ENCODE measurements around the gene CDK14.

Gene CDK14

DNA sequence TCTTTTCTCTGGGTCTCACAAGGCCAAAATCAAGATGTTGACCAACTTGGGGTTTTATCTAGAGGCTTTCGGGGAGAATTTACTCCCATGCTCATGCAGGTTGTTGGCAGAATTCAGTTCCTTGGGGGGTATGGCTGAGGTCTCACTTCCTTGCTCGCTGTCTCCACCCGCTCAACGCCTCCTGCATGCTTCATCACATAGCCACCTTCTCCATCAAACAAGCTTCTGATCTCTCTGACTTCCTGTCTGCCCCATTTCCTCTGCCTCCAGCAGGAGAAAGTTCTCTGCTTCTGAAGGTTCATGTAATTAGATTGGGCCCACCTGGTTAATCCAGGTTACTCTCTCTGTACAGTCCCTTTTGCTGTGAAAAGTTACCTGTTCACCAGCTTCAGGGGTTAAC lies 489.1 kb downstream of the CDK14 start:
- H3K36me3 ChIP-seq (ENCODE audit: control insufficient read depth in 1 of 2, insufficient read depth in 2 of 2, low read length in 2 of 2), result peaks cover 0 to 2% of the 10 kb centered on the region in 2 experiments
- H3K23ac ChIP-seq (ENCODE audit: low read length), result no peak overlapping the region
- H2BK5ac ChIP-seq (ENCODE audit: low read depth, low read length, poor library complexity), result no peak overlapping the region
- no peak overlapping the region for H2BK12ac ChIP-seq (ENCODE audit: low read length)
- H4K12ac ChIP-seq (ENCODE audit: low read depth, low read length), result no peak overlapping the region
- H2AFZ ChIP-seq (ENCODE audit: insufficient read depth, low read length, poor library complexity), result no peak overlapping the region
- no peak overlapping the region for H2BK120ac ChIP-seq (ENCODE audit: insufficient read depth, low read length, poor library complexity)
- no peak overlapping the region for H2AK5ac ChIP-seq (ENCODE audit: low read length)
- no peaks in the 10 kb centered on the region for H3K9me3 ChIP-seq (ENCODE audit: insufficient read depth, low read depth, low read length)
- H3K9ac ChIP-seq (ENCODE audit: low read length), result no peak overlapping the region
- H3K4ac ChIP-seq (ENCODE audit: low read depth, low read length), result no peak overlapping the region
- DNase-seq, result no peak
- no peak overlapping the region for H3K14ac ChIP-seq (ENCODE audit: low read length)
- no CpG with 5 or more reads among the region's 4 CpGs for WGBS (ENCODE audit: extremely low coverage, insufficient coverage, insufficient read length)
- no peak overlapping the region for H3K27ac ChIP-seq (ENCODE audit: low read depth, low read length)
- H3K4me2 ChIP-seq (ENCODE audit: low read length), result no peak overlapping the region
- peaks cover 0 to 3% of the 10 kb centered on the region in 2 experiments for H3K4me1 ChIP-seq (ENCODE audit: control insufficient read depth in 1 of 2, insufficient read depth in 2 of 2, low read length in 2 of 2)
- no peak overlapping the region for H3K4me3 ChIP-seq (ENCODE audit: low read depth, low read length)
- H3K18ac ChIP-seq (ENCODE audit: low read length), result no peak overlapping the region
- H4K8ac ChIP-seq (ENCODE audit: low read depth, low read length), result no peak overlapping the region
- no peaks in the 10 kb centered on the region for H3K79me1 ChIP-seq (ENCODE audit: low read length)
- no peaks in the 10 kb centered on the region for H3K27me3 ChIP-seq (ENCODE audit: insufficient read depth, low read length)
- no peak overlapping the region for H4K91ac ChIP-seq (ENCODE audit: low read depth, low read length)
- no peaks in the 10 kb centered on the region for H3K79me2 ChIP-seq (ENCODE audit: control insufficient read depth, insufficient read depth, low read length, poor library complexity)

DNA sequence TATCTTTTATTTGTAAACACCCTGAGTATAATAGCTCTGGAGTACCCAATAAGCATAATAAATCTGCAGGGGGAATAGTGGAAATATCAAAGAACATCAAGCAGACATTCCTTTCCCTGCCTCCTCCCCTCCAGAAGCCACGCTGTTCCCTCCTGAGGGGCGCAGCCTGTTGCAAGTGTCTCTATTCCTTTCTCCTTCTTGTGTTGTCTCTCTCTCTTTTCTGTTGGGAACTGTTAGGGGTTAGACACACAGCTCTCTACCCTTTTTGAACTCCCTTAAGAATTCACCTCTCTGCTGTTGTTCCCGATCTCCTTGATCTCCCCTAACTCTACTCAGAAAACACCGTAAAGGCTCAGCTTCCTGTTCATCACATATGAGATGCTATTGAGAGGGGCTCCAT lies 490.1 kb downstream of the CDK14 start:
- Histone ChIP-seq H2AFZ (ENCODE audit: insufficient read depth, low read length, poor library complexity) (no peak overlapping the region), H3K4me2 (ENCODE audit: low read length) (no peak overlapping the region), H3K9ac (ENCODE audit: low read length) (no peak overlapping the region), H2BK120ac (ENCODE audit: insufficient read depth, low read length, poor library complexity) (no peak overlapping the region), H2BK12ac (ENCODE audit: low read length) (no peak overlapping the region), H2BK5ac (ENCODE audit: low read depth, low read length, poor library complexity) (no peak overlapping the region), H2AK5ac (ENCODE audit: low read length) (no peak overlapping the region), H3K4me1 (ENCODE audit: control insufficient read depth in 1 of 2, insufficient read depth in 2 of 2, low read length in 2 of 2) (peaks cover 0 to 3% of the 10 kb centered on the region in 2 experiments), H4K8ac (ENCODE audit: low read depth, low read length) (no peak overlapping the region), H3K23ac (ENCODE audit: low read length) (no peak overlapping the region), H3K9me3 (ENCODE audit: insufficient read depth, low read depth, low read length) (no peaks in the 10 kb centered on the region), H4K91ac (ENCODE audit: low read depth, low read length) (no peak overlapping the region), H3K14ac (ENCODE audit: low read length) (no peak overlapping the region), H3K4me3 (ENCODE audit: low read depth, low read length) (no peak overlapping the region), H3K18ac (ENCODE audit: low read length) (no peak overlapping the region), H3K27ac (ENCODE audit: low read depth, low read length) (no peak overlapping the region), H3K27me3 (ENCODE audit: insufficient read depth, low read length) (no peaks in the 10 kb centered on the region), H3K79me1 (ENCODE audit: low read length) (no peaks in the 10 kb centered on the region), H3K79me2 (ENCODE audit: control insufficient read depth, insufficient read depth, low read length, poor library complexity) (no peaks in the 10 kb centered on the region), H3K4ac (ENCODE audit: low read depth, low read length) (no peak overlapping the region), H3K36me3 (ENCODE audit: control insufficient read depth in 1 of 2, insufficient read depth in 2 of 2, low read length in 2 of 2) (peaks cover 0 to 2% of the 10 kb centered on the region in 2 experiments), H4K12ac (ENCODE audit: low read depth, low read length) (no peak overlapping the region)
- WGBS (ENCODE audit: extremely low coverage, insufficient coverage, insufficient read length), result no CpG with 5 or more reads among the region's 4 CpGs
- DNase-seq, result no peak

DNA sequence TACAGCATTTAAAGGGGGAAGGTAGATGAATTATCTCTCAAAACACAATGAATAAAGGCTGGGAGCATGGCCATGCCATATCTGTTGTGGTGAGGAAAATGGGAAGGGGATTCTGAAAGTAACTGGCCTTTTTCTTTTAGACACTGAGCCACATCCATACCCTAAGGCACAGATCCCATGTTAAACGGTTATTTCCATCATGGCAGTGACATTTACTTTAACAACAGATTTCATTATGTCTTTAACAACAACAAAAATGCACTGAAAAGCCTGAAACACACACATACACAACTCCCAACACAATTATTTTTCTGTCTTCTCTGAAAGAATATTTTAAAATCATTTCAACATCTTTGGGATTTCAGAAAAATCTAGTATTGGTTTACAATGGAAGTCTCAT lies 492.0 kb downstream of the CDK14 start:
- Histone ChIP-seq H2AK5ac (ENCODE audit: low read length) (no peak overlapping the region), H4K8ac (ENCODE audit: low read depth, low read length) (no peak overlapping the region), H3K14ac (ENCODE audit: low read length) (no peak overlapping the region), H3K79me2 (ENCODE audit: control insufficient read depth, insufficient read depth, low read length, poor library complexity) (no peaks in the 10 kb centered on the region), H3K4me2 (ENCODE audit: low read length) (no peak overlapping the region), H3K4ac (ENCODE audit: low read depth, low read length) (no peak overlapping the region), H3K9me3 (ENCODE audit: insufficient read depth, low read depth, low read length) (no peaks in the 10 kb centered on the region), H3K27me3 (ENCODE audit: insufficient read depth, low read length) (no peaks in the 10 kb centered on the region), H4K91ac (ENCODE audit: low read depth, low read length) (no peak overlapping the region), H2BK5ac (ENCODE audit: low read depth, low read length, poor library complexity) (no peak overlapping the region), H3K9ac (ENCODE audit: low read length) (no peak overlapping the region), H3K23ac (ENCODE audit: low read length) (no peak overlapping the region), H2BK120ac (ENCODE audit: insufficient read depth, low read length, poor library complexity) (no peak overlapping the region), H3K4me3 (ENCODE audit: low read depth, low read length) (no peak overlapping the region), H3K4me1 (ENCODE audit: control insufficient read depth in 1 of 2, insufficient read depth in 2 of 2, low read length in 2 of 2) (peaks cover 0 to 3% of the 10 kb centered on the region in 2 experiments), H3K27ac (ENCODE audit: low read depth, low read length) (no peak overlapping the region), H3K79me1 (ENCODE audit: low read length) (no peaks in the 10 kb centered on the region), H3K36me3 (ENCODE audit: control insufficient read depth in 1 of 2, insufficient read depth in 2 of 2, low read length in 2 of 2) (peaks cover 0 to 2% of the 10 kb centered on the region in 2 experiments), H3K18ac (ENCODE audit: low read length) (no peak overlapping the region), H2BK12ac (ENCODE audit: low read length) (no peak overlapping the region), H2AFZ (ENCODE audit: insufficient read depth, low read length, poor library complexity) (no peak overlapping the region), H4K12ac (ENCODE audit: low read depth, low read length) (no peak overlapping the region)
- DNase-seq, result no peak
- no CpG with 5 or more reads among the region's 1 CpG for WGBS (ENCODE audit: extremely low coverage, insufficient coverage, insufficient read length)

DNA sequence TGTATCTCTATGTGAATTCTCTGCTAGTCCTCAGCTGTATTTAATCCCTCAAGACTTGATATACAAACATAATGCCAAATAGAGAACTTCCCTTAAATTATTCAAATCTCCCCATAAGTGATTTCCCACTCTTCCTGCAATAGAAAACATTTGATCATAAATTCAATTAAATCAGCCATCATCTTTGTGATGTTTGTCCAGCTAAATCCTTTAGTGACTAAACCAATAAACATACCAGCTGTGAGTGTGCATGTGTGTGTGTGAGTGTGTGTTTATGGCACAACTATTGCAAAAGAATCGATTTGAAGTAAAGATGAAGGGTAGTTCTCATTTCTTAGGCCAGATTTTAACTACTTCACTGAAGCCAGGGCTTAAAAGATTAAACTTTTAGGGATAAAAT lies 492.6 kb downstream of the CDK14 start:
- WGBS (ENCODE audit: extremely low coverage, insufficient coverage, insufficient read length), result no CpG with 5 or more reads among the region's 1 CpG
- Histone ChIP-seq H3K4me3 (ENCODE audit: low read depth, low read length) (no peak overlapping the region), H3K23ac (ENCODE audit: low read length) (no peak overlapping the region), H2BK12ac (ENCODE audit: low read length) (no peak overlapping the region), H4K91ac (ENCODE audit: low read depth, low read length) (no peak overlapping the region), H3K27me3 (ENCODE audit: insufficient read depth, low read length) (no peaks in the 10 kb centered on the region), H4K8ac (ENCODE audit: low read depth, low read length) (no peak overlapping the region), H2BK5ac (ENCODE audit: low read depth, low read length, poor library complexity) (no peak overlapping the region), H3K4me1 (ENCODE audit: control insufficient read depth in 1 of 2, insufficient read depth in 2 of 2, low read length in 2 of 2) (peaks cover 0 to 3% of the 10 kb centered on the region in 2 experiments), H4K12ac (ENCODE audit: low read depth, low read length) (no peak overlapping the region), H3K14ac (ENCODE audit: low read length) (no peak overlapping the region), H2AFZ (ENCODE audit: insufficient read depth, low read length, poor library complexity) (no peak overlapping the region), H3K79me2 (ENCODE audit: control insufficient read depth, insufficient read depth, low read length, poor library complexity) (no peaks in the 10 kb centered on the region), H3K27ac (ENCODE audit: low read depth, low read length) (no peak overlapping the region), H3K18ac (ENCODE audit: low read length) (no peak overlapping the region), H3K4me2 (ENCODE audit: low read length) (no peak overlapping the region), H3K9ac (ENCODE audit: low read length) (no peak overlapping the region), H3K79me1 (ENCODE audit: low read length) (no peaks in the 10 kb centered on the region), H3K4ac (ENCODE audit: low read depth, low read length) (no peak overlapping the region), H3K36me3 (ENCODE audit: control insufficient read depth in 1 of 2, insufficient read depth in 2 of 2, low read length in 2 of 2) (peaks cover 0 to 2% of the 10 kb centered on the region in 2 experiments), H2BK120ac (ENCODE audit: insufficient read depth, low read length, poor library complexity) (no peak overlapping the region), H2AK5ac (ENCODE audit: low read length) (no peak overlapping the region), H3K9me3 (ENCODE audit: insufficient read depth, low read depth, low read length) (no peaks in the 10 kb centered on the region)
- DNase-seq, result no peak
